ENCODE results near the gene FDX1. TPM values are rescaled to one million over a fixed set of nuclear protein-coding genes. Genes with fewer than 3 reads are reported as not detected.

FDX1 gene
- 10.1 and 10.3 TPM in 2 replicates for total RNA-seq

DNA sequence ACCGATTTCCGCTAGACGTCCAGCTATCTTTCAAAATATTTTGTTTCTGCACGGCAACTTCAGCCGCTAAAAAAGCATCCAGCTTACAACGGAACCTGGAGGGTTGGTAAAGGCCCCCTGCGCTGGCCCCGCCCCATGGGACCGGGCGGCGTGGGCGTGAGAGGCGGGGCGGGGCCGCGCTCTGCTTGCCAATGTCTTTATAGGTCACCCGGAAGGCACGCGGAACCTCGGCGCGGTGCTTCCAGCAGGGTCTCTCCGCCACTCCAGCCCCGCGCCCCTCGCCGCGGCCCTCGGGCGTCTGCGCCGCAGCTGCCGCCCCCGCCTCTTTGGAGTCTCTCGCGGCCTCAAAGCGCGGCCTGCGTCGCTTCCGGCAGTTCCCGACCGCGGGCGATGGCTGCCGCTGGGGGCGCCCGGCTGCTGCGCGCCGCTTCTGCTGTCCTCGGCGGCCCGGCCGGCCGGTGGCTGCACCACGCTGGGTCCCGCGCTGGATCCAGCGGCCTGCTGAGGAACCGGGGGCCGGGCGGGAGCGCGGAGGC, at the start of gene FDX1:
TSS of gene FDX1 (plus strand) at position 218 of the 536 bp plus-strand sequence. CDS start at position 391, 173 bp downstream.

Other genes with a start within 250 kb of the FDX1 start
- gene RDX, start 133.3 kb upstream of the FDX1 start, total RNA-seq: 65.6 and 73.5 TPM in 2 replicates

All from hair follicle dermal papilla cell (primary cell).